HG03342 (cell line): ENCODE data around the gene DHCR24.

Source experiments
- ATAC-seq: cut with Tn5 transposase; IDR thresholded peaks from one replicate; pipeline ENCODE4 v1.9.1; 2021; ENCODE audit warnings: mild to moderate bottlenecking, moderate library complexity; ENCODE audit not compliant: unreplicated experiment

Gene DHCR24

DNA sequence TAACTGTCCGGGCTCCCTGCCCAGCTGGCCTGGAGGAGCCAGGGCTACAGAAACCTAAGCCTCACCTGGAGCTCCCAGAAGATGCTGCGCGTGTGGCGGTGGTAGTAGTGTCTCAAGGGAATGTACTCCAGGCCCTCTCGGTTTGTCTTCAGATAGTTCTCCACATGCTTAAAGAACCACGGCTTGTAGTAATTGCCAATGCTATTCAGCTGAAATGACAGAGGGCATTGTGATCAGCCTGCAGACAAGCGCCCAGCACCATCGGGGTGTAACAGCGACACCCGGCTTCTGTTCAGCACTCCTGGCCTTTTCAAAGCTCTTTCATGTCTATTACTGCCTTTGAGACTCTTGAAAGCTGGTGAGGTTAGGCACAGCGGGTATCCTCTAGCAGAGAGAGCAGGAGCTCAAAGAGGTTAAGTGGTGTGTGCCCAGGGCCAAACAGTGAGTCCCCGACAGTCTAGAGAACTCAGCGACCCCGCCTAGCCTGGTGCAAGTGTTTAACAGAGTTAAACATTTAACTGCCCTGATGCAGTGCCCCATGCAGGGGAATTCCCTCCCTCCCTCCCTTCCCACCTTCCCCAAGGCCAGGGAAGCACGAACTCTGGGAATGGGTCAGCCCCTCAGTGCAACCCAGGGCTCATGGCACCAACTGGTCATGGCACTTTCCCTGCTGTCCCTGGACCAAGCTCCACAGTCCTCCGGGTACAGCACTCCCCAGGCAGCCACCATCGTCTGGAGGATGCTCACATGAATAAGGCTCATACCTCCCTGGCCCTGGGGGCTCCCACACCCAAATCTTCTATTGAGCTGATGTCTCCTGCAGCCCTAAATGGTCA is 21.5 kb downstream of the DHCR24 start:
- no peak for ATAC-seq

- ATAC-seq = no peak
These were observed 22.4 kb downstream of the DHCR24 start for GRCh38 chr1:54864460-54865208.

GRCh38 chr1:54863267-54863665 is 23.7 kb downstream of the DHCR24 start:
- ATAC-seq = no peak

DNA sequence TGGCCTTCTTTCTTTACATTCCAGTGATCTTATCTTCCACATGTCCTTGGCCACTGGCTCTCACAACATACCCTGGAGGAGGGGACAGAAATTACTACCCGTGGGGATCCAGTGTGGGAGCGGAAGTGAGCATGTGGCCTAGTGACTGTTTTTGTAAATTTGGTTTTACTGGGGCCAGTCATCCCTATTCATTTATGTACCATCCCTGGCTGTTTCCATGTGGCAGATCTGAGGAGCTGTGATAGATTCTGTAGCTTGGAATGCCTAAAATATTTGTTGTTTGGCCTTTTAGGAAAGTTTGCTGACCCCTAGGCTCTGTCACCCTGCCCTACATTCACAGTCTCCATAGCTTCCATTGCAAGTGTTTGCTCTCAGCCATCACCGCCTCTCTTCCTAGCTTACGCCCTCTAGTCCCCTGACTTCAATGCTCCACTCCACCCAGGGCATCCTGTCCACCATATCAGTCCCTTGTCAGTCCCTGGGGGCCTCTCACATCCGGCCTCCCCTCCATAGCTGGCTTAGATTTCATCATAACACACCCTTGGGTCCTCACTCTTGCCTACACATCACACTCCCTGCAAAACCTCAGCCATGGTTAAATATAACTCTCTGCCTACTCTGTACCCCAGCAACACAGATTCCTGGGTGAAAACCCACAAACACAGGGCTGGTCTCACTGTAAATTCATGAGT is 25.8 kb downstream of the DHCR24 start:
- no peak for ATAC-seq

GRCh38 chr1:54859700-54860391 is 27.1 kb downstream of the DHCR24 start:
- ATAC-seq = no peak

DNA sequence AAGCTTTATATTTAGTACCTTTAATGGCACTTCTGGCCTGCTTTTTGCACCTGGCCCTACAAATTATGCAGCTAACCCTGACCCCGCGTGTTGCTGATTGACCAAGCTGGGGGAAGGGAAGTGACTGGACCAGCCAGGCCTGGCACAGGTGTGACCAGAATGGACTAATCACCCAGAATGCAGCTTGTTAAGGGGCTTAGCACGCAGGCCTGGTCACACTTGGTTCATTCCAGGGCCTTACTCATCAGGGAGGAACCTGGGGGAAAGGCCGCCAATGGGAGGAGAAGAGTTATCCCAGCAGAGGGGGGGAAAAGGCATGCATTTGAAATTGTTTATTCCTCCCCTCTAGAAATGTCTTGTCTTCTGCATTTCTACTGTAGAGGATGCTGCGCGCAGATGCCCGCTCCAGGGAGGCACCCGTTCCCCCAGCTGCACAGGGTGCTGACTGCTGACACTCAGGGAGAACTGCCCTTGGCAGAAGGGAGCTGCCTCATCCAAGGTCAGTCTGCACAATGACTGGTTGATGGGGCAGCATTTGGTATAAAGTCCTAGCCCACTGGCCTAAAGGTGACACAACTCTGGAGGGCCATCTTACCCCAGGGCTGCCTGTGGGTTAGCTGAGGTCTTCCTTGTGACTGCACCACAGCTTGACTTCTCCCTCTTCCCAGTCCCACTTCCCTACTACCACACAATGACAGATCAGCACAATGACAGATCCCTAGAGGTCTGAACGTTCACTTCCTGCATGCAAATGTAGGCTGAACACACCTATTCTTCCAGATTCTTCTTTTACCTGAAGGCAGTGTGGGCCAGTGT is 29.0 kb downstream of the DHCR24 start:
- ATAC-seq = no peak

- ATAC-seq = no peak
These were observed 29.9 kb downstream of the DHCR24 start for GRCh38 chr1:54857141-54857540.

GRCh38 chr1:54854381-54855020 is 32.5 kb downstream of the DHCR24 start:
- ATAC-seq = no peak

GRCh38 chr1:54853793-54854370 is 33.1 kb downstream of the DHCR24 start:
- ATAC-seq = no peak

DNA sequence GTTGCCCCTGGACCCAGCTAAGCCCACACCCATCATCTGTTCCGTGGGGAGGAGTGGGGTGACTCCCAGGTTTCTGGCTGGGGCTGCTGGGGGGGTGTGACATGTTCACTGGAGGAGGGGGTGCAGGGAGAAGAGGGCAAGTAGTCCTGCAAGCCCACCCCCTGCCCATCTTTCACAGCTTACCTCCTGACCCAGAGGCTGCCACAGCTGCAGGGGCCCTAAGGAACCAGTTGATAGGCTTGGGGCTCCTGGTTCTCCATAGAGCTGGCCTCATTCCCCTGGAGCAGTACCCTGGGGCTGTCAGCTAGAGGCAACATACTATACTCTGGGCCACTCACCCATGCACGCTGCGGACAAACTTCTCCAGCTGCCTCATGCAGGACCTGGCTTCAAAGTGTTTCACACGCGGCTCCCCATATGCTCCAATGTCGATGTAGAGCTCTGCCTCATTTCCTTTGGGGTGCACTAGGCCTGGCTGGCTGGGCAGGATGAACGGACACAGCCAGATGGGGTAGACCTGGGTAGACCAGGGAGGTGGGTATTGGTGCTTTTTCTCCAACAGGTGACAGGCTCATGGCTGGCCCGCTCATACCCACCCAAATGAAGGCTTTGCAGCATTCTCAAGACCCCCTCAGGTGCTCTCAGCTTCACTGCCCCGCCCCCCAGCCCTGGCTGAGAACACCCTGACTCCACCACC is 33.8 kb downstream of the DHCR24 start:
- no peak for ATAC-seq

DNA sequence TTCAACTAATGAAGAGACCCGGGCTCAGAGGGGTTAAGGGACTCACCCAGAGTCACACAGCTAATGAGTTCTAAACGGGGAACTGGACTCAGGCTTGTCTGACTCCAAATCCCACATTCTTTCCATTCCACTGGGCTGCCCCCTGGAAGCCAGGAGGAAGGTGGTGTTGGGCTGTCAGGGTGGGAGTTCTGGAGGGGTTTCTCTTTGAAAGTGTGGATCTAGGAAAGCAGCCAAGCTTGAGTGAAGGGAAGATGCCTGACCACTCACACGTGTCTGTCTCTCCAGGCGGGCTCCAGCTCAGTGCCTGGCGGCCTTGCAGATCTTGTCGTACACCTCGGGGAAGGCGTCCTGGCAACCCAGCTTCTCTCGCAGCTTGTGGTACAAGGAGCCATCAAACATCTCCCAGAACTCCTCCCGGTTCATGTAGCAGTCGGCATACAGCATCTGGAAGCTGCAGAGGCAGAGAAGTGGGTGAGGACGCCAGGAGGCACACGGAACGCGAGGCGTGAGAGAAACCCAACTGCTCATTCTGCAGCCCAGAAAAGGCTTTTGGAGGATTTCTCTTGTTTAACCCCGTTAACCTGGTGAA is 35.0 kb downstream of the DHCR24 start:
- no peak for ATAC-seq

DNA sequence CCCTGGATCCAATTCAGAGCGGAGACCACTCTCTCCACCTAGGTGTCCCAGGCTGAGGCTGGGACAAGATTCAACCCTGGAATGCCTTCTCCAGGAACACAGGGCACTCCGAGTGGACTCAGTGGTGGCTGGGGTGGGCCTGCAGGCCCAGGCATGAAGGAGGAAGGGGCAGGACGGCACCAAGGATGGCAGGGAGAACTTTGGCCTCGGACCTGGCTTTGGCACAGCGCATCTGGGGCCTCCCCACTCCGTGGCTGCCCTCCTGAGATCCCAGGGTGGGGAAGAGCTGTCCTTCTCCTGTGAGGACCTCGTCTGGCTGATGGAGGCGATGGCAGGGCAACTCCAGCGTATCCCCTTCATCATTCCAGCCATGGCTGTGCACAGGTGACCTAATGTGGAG is 35.6 kb downstream of the DHCR24 start:
- no peak for ATAC-seq

GRCh38 chr1:54850737-54851136 is 36.3 kb downstream of the DHCR24 start:
- ATAC-seq = no peak

DNA sequence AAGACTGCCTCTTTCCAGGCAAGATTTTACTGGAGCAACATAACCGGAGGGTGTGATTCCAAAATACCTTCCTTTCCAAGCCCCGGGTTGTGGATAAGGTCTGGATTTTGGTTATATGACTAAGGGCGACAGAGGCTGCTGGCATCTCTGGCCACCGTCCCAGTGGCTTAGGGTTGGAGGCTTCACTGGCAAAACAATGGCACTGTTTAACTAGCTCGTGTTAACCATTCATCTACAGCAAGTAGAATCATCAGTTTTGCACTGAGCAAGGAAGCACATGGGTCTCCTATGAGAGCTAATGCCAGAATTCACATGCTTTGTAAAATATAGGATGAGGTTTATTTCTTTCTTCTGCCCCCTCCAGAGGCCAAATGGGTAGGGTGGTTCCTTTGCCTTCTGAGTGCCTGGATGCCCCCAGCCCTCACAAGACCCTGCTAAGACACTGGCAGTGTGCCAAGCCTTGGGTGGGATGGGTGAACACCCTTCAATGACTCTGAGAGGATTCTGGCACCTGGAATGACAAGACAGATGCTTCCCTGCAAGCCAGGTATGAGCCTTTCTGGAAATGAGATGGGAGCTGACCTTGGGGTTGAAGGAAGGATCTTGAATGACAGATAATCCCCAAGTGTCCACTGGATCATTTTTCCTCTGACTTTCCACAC is 36.8 kb downstream of the DHCR24 start:
- no peak for ATAC-seq

DNA sequence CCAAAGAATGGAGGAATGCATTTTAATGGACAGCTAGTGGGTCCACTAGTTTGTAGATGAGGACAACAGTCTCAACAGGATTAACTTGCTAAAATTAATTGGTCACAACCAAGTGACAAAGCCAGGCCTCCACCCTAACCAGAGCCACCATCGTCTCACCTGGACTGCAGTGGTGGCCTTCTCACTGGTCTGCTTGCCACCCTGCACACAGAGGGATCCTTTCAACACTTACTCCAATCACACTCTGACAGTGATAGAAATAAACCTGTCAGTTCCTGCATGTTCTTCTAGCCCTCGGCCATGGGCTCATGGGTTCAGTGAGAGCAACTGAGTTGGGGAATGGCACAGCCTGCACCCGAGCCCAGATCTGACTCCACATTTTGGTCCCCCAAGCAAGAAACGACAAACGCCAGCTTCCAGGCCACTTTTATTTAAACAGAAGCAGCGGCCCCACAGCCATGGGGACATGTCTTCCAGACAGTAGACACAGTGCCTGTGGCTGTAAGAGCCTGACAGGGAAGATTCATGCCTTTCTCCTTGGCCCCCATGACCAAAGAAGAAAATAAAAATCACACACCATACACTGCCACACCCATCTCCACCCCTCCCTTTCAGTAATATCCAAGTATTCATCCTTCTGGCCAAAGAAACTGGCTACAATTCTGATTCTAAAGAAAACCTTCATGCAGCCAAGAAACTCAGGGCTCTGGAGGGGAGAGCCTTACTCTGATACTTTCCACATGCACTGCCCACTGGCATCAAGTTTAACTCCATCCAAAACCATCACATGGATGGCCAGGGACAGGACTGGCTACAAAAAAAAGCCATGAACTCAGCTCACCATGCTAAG is 37.6 kb downstream of the DHCR24 start:
- no peak for ATAC-seq

GRCh38 chr1:54848134-54848948 is 38.7 kb downstream of the DHCR24 start:
- no peak for ATAC-seq
